ENCODE data around the gene MMP23B.
"Not testable (repeated sequence)": the region's sequence is repeated elsewhere in the genome, so short reads cannot be mapped to it uniquely, and the experiment has no call there.

DNA sequence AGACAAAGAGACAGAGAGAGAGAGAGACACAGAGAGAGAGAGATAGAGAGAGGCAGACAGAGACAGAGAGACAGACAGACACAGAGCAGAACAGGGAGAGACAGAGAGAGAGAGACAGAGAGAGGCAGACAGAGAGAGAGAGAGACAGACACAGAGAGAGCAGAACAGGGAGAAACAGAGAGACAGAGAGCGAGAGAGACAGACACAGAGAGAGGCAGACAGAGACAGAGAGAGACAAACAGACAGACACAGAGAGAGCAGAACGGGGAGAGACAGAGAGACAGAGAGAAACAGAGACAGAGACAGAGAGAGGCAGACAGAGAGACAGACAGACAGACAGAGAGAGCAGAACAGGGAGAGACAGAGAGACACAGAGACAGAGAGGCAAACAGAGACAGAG lies 36.6 kb upstream of the MMP23B start:
- TF ChIP-seq POLR2A (IDR thresholded peaks at IDR 0.05), result not testable (repeated sequence)
- TF ChIP-seq, protein P1, sequence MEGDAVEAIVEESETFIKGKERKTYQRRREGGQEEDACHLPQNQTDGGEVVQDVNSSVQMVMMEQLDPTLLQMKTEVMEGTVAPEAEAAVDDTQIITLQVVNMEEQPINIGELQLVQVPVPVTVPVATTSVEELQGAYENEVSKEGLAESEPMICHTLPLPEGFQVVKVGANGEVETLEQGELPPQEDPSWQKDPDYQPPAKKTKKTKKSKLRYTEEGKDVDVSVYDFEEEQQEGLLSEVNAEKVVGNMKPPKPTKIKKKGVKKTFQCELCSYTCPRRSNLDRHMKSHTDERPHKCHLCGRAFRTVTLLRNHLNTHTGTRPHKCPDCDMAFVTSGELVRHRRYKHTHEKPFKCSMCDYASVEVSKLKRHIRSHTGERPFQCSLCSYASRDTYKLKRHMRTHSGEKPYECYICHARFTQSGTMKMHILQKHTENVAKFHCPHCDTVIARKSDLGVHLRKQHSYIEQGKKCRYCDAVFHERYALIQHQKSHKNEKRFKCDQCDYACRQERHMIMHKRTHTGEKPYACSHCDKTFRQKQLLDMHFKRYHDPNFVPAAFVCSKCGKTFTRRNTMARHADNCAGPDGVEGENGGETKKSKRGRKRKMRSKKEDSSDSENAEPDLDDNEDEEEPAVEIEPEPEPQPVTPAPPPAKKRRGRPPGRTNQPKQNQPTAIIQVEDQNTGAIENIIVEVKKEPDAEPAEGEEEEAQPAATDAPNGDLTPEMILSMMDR (IDR thresholded peaks at IDR 0.05), result not testable (repeated sequence)

All from uterus (tissue), 2 donors.